OCI-LY7 (cell line): ENCODE measurements around the gene PCDHGA12.
"Not testable (repeated sequence)": the region's sequence is repeated elsewhere in the genome, so short reads cannot be mapped to it uniquely, and the experiment has no call there.

ENCODE experiments used
- CTCF ChIP-seq: fragments of 200-600 bp; sonication (generic); conservative IDR thresholded peaks from 2 replicates; pipeline ENCODE4 v1.5.1; 2014; ENCODE audit warnings: mild to moderate bottlenecking, antibody characterized with exemption, low read length, moderate library complexity, mixed read lengths
- EZH2phosphoT487 ChIP-seq: fragments of 200-600 bp; sonication (generic); IDR thresholded peaks from 2 replicates; pipeline ENCODE4 v1.6.1; 2018; ENCODE audit warnings: low read depth, borderline replicate concordance, mild to moderate bottlenecking, mixed run types, antibody characterized with exemption, low read length, moderate library complexity, mixed read lengths

- TF ChIP-seq CTCF = peak; percentile 75
- TF ChIP-seq EZH2phosphoT487 = not testable (repeated sequence)
Measured at GRCh38 chr5:141387557-141388311, 42.6 kb upstream of the PCDHGA12 start, which contains the start of gene PCDHGB4.
